Adrenal gland (tissue), 12 donors: ENCODE results near the gene ADAM19. TPM values are rescaled to one million over a fixed set of nuclear protein-coding genes. Genes with fewer than 3 reads are reported as not detected.

Experiments
- DNase-seq, 7 donors: peaks; one replicate each; pipeline ENCODE4 v3.0.0-alpha.2; 2019 to 2020
- H3K27ac ChIP-seq, 5 donors: fragments of 200-600 bp; sonication (generic) in 4 of 5; 1 replicate in 3 of 5; 2 replicates in 2 of 5; pipeline versions ENCODE4 v1.5.1 to v1.8.0; 2016 to 2020; ENCODE audit warnings: mild to moderate bottlenecking in 1 of 5
- H3K27me3 ChIP-seq: fragments of 200-600 bp; 2 replicates; pipeline ENCODE4 v1.8.0; 2021
- H3K36me3 ChIP-seq, 2 donors: fragments of 200-600 bp; replicated peaks in 1 of 2; 1 replicate in 1 of 2; 2 replicates in 1 of 2; pipeline versions ENCODE4 v1.5.1 to v1.8.0; 2018 to 2022
- H3K4me1 ChIP-seq, 2 donors: fragments of 200-600 bp; replicated peaks in 1 of 2; 1 replicate in 1 of 2; 2 replicates in 1 of 2; pipeline versions ENCODE4 v1.5.1 to v1.8.0; 2018 to 2021
- H3K4me3 ChIP-seq, 4 donors: fragments of 200-600 bp; sonication (generic) in 3 of 4; one replicate each; pipeline ENCODE4 v1.5.1; 2016 to 2018
- H3K9me3 ChIP-seq, 3 donors: fragments of 200-600 bp; sonication (generic) in 1 of 3; replicated peaks in 1 of 3; 1 replicate in 2 of 3; 2 replicates in 1 of 3; pipeline versions ENCODE4 v1.5.1 to v1.8.0; 2016 to 2021
- CTCF ChIP-seq, 6 experiments: fragments of 450-650 bp in 4 of 6; fragments of 200-600 bp in 2 of 6; sonication (generic) in 1 of 6; IDR thresholded peaks; 1 replicate in 5 of 6; 2 replicates in 1 of 6; pipeline versions ENCODE4 v1.5.1 to v1.8.0; 2016 to 2021; ENCODE audit warnings: antibody characterized with exemption in 6 of 6, mild to moderate bottlenecking in 2 of 6, moderate library complexity in 1 of 6
- POLR2A ChIP-seq, 2 donors: fragments of 450-650 bp; IDR thresholded peaks; one replicate each; pipeline ENCODE4 v1.6.1; 2017; ENCODE audit warnings: antibody characterized with exemption in 2 of 2, mild to moderate bottlenecking in 2 of 2, moderate library complexity in 1 of 2
- WGBS, 4 donors: extraction: QIAGEN DNeasy Blood & Tissue Kit in 2 of 4; methylation state at CpG; one replicate each; pipeline versions ENCODE4 v1.1.5 to v1.1.7; 2013 to 2017; 5-methylcytosine and 5-hydroxymethylcytosine counted together
- intact Hi-C, 2 donors: fragments of 100-400 bp; cut with DNase I; formaldehyde crosslinking; loops; one replicate each; pipeline versions ENCODE4 v1.14.1 to v1.15.0; 2022 to 2023
- polyA plus RNA-seq, 3 donors: library from polyadenylated mRNA; stranded (reverse); fragments of 200-250 nt in 2 of 3; fragments of 350-450 nt in 1 of 3; fragmentation: Illumina TruSeq in 1 of 3; extraction: RNeasy Lipid Tissue Mini Kit (QIAGEN cat#74804) in 1 of 3; gene quantifications; one replicate each; pipeline ENCODE4 v1.2.3, GENCODE V29; 2013 to 2014
- total RNA-seq, 9 donors: library from RNA; depleted of rRNA in 4 of 9; stranded (reverse); fragments of >200 nt in 4 of 9; fragments of 120-200 nt in 1 of 9; fragmentation: NEBNext Ultra II Directional in 1 of 9; extraction: Animal tissue kit (Norgen Biotek cat#: 25700) in 1 of 9; gene quantifications; one replicate each; pipeline versions ENCODE4 v1.1.0 to v1.2.4, GENCODE V29; 2013 to 2023
- donor health status: healthy with polysubstance abuse.
- donor health status: Bipolar disorder and iron deficiency.
- donor health status: DM: yes; HTN: yes; CAD: no.
- donor health status: DM: no; HTN: no; CAD: no.
- donor health status: DM: no; HTN: no; CAD: no.
- donor health status: DM: yes; HTN: yes; CAD: no.

ADAM19 gene
- total and polyA plus RNA-seq, 12 donors = 2.2 to 15.1 (median 4.7) TPM

GRCh38 chr5:157470631-157471030 lies 104.9 kb downstream of the ADAM19 start:
- intact Hi-C loops = loop anchor here in 1 of 2 donors (10.0 kb wide), 1 partner anchor 146 kb away; no protein-coding TSS in a partner anchor

GRCh38 chr5:157469687-157470086 lies 105.9 kb downstream of the ADAM19 start:
- H3K4me3 ChIP-seq = no peak overlapping the region
- no peak for DNase-seq
- intact Hi-C loops = loop anchor here in 1 of 2 donors (10.0 kb wide), 1 partner anchor 145 kb away; no protein-coding TSS in a partner anchor
- H3K27me3 ChIP-seq = no peaks in the 10 kb centered on the region
- 75 to 81% (median 78%) methylated on average over 7 of the region's 7 CpGs for WGBS, 4 donors
- H3K36me3 ChIP-seq = no peaks in the 10 kb centered on the region
- H3K9me3 ChIP-seq = no peaks in the 10 kb centered on the region
- H3K27ac ChIP-seq = no peak overlapping the region
- H3K4me1 ChIP-seq = peaks cover 0 to 2% of the 10 kb centered on the region in 2 donors
- TF ChIP-seq CTCF (IDR thresholded peaks at IDR 0.05) (no peak), POLR2A (IDR thresholded peaks at IDR 0.05) (no peak)

More at GRCh38 chr5:157470631-157471030, 104.9 kb downstream of the ADAM19 start:
- 69 to 86% (median 74%) methylated on average over 1 of the region's 1 CpG for WGBS, 4 donors
- H3K27me3 ChIP-seq = no peaks in the 10 kb centered on the region
- H3K36me3 ChIP-seq = no peaks in the 10 kb centered on the region
- TF ChIP-seq CTCF (IDR thresholded peaks at IDR 0.05) (no peak), POLR2A (IDR thresholded peaks at IDR 0.05) (no peak)
- no peaks in the 10 kb centered on the region for H3K4me1 ChIP-seq
- DNase-seq = no peak
- no peaks in the 10 kb centered on the region for H3K9me3 ChIP-seq
- H3K4me3 ChIP-seq = no peak overlapping the region
- H3K27ac ChIP-seq = no peak overlapping the region

DNA sequence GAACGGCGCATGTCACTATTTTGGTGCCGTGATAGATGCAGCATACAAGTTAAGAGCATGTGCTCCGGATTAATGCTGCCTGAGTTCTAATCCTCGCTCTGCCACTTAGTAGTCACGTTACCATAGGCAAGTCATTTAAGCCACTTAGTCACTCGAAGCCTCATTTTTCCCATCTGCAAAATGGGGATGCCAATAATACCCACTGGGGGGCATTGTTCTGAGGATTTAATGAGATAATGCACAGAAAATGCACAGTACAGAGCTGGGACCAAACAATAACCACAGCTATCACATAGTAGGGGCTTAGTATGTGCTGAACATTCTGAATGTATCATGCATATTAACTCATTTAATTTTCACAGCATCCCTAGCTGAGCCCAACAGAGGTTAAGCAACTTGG lies 106.5 kb downstream of the ADAM19 start:
- DNase-seq = no peak
- intact Hi-C loops = no loop called here
- peaks cover 0 to 8% of the 10 kb centered on the region in 2 donors for H3K4me1 ChIP-seq
- no peaks in the 10 kb centered on the region for H3K9me3 ChIP-seq
- no peak overlapping the region for H3K4me3 ChIP-seq
- H3K27me3 ChIP-seq = no peaks in the 10 kb centered on the region
- H3K27ac ChIP-seq = no peak overlapping the region
- TF ChIP-seq CTCF (IDR thresholded peaks at IDR 0.05) = no peak
- TF ChIP-seq POLR2A (IDR thresholded peaks at IDR 0.05) = no peak
- WGBS, 4 donors = 93 to 99% (median 95%) methylated on average over 7 of the region's 7 CpGs
- no peaks in the 10 kb centered on the region for H3K36me3 ChIP-seq

- Histone ChIP-seq H3K27ac (no peak overlapping the region), H3K9me3 (no peaks in the 10 kb centered on the region), H3K4me3 (no peak overlapping the region), H3K36me3 (no peaks in the 10 kb centered on the region), H3K27me3 (no peaks in the 10 kb centered on the region), H3K4me1 (peaks cover 0 to 13% of the 10 kb centered on the region in 2 donors)
- intact Hi-C loops = no loop called here
- WGBS, 4 donors = 91 to 95% (median 91%) methylated on average over 13 of the region's 13 CpGs
- TF ChIP-seq CTCF (IDR thresholded peaks at IDR 0.05) (no peak), POLR2A (IDR thresholded peaks at IDR 0.05) (no peak)
- no peak for DNase-seq
These were observed 107.1 kb downstream of the ADAM19 start for GRCh38 chr5:157468293-157468965.
